Body of pancreas (tissue), 4 donors: Measurements from ENCODE around the gene IRF7. TPM values are rescaled to one million over a fixed set of nuclear protein-coding genes. Genes with fewer than 3 reads are reported as not detected.

Experiments
- ATAC-seq: fragments of 150-250 bp; one replicate; pipeline ENCODE4 v1.9.1; 2016
- DNase-seq, 4 donors: peaks; one replicate each; pipeline ENCODE4 v3.0.0-alpha.2; 2019
- H3K27ac ChIP-seq, 4 donors: fragments of 200-600 bp; sonication (generic); 1 replicate in 3 of 4; 2 replicates in 1 of 4; pipeline versions ENCODE4 v1.5.1 to v1.6.1; 2016 to 2019; ENCODE audit warnings: mild to moderate bottlenecking in 1 of 4, mixed read lengths in 1 of 4, moderate library complexity in 1 of 4
- H3K27me3 ChIP-seq, 2 donors: fragments of 200-600 bp; sonication (generic); one replicate each; pipeline ENCODE4 v1.6.0; 2016; ENCODE audit warnings: mild to moderate bottlenecking in 1 of 2
- H3K36me3 ChIP-seq, 2 donors: fragments of 200-600 bp; sonication (generic); replicated peaks in 1 of 2; 2 replicates each; pipeline ENCODE4 v1.5.1; 2016; ENCODE audit warnings: low read depth in 2 of 2; ENCODE audit not compliant: insufficient read depth in 1 of 2
- H3K4me1 ChIP-seq: fragments of 200-600 bp; sonication (generic); one replicate; pipeline ENCODE4 v1.6.0; 2016
- H3K4me3 ChIP-seq, 2 donors: fragments of 200-600 bp; sonication (generic); 1 replicate in 1 of 2; 2 replicates in 1 of 2; pipeline ENCODE4 v1.5.1; 2016 to 2019
- H3K9me3 ChIP-seq, 3 donors: fragments of 200-600 bp; sonication (generic); 1 replicate in 2 of 3; 2 replicates in 1 of 3; pipeline ENCODE4 v1.5.1; 2016
- CTCF ChIP-seq, 7 experiments: fragments of 450-650 bp in 4 of 7; fragments of 200-600 bp in 3 of 7; sonication (generic) in 3 of 7; IDR thresholded peaks; one replicate each; pipeline ENCODE4 v1.5.1; 2016 to 2019; ENCODE audit warnings: antibody characterized with exemption in 7 of 7
- POLR2A ChIP-seq, 3 donors: fragments of 450-650 bp; IDR thresholded peaks; one replicate each; pipeline ENCODE4 v1.6.1; 2016; ENCODE audit warnings: antibody characterized with exemption in 3 of 3, mild to moderate bottlenecking in 2 of 3
- WGBS, 2 donors: methylation state at CpG; one replicate each; pipeline ENCODE4 v1.1.5; 2017; 5-methylcytosine and 5-hydroxymethylcytosine counted together
- intact Hi-C: fragments of 100-400 bp; cut with DNase I; formaldehyde crosslinking; loops from one replicate; pipeline ENCODE4 v1.15.1; 2023
- total RNA-seq, 2 donors: library from RNA; depleted of rRNA; stranded (reverse); fragments of >200 nt; gene quantifications; one replicate each; pipeline ENCODE4 v1.1.0, GENCODE V29; 2016

IRF7 gene
- total RNA-seq, 2 donors from 2014 or later: 10.4 to 10.9 TPM

- H3K27me3 ChIP-seq: no peaks in the 10 kb centered on the region
- no peaks in the 10 kb centered on the region for H3K9me3 ChIP-seq
- peaks cover 26 to 27% of the 10 kb centered on the region in 2 donors for H3K36me3 ChIP-seq
- H3K27ac ChIP-seq: no peak overlapping the region
- TF ChIP-seq CTCF (IDR thresholded peaks at IDR 0.05): no peak
- no peak for TF ChIP-seq POLR2A (IDR thresholded peaks at IDR 0.05)
- H3K4me1 ChIP-seq: peaks cover 21% of the 10 kb centered on the region
- ATAC-seq (no peak), DNase-seq (no peak)
- 97 to 100% methylated on average over 3 to 6 of the region's 10 CpGs for WGBS, 2 donors
- no peak overlapping the region for H3K4me3 ChIP-seq
- intact Hi-C loops: no loop called here
These were observed 2.8 kb downstream of the IRF7 start for GRCh38 chr11:612961-613300.

GRCh38 chr11:612201-612960, 3.4 kb downstream of the IRF7 start:
- ATAC-seq (no peak), DNase-seq (no peak)
- intact Hi-C loops: no loop called here
- Histone ChIP-seq H3K4me1 (peaks cover 21% of the 10 kb centered on the region), H3K4me3 (no peak overlapping the region), H3K9me3 (no peaks in the 10 kb centered on the region), H3K27ac (no peak overlapping the region), H3K27me3 (no peaks in the 10 kb centered on the region), H3K36me3 (peaks cover 26 to 31% of the 10 kb centered on the region in 2 donors)
- no peak for TF ChIP-seq POLR2A (IDR thresholded peaks at IDR 0.05)
- TF ChIP-seq CTCF (IDR thresholded peaks at IDR 0.05): no peak
- 41 to 75% methylated on average over 4 to 26 of the region's 27 CpGs for WGBS, 2 donors

GRCh38 chr11:611001-611996, 4.5 kb downstream of the IRF7 start:
- peaks cover 26 to 39% of the 10 kb centered on the region in 2 donors for H3K36me3 ChIP-seq
- H3K4me3 ChIP-seq: no peak overlapping the region
- DNase-seq (no peak), ATAC-seq (no peak)
- 89 to 93% methylated on average over 31 to 36 of the region's 49 CpGs for WGBS, 2 donors
- intact Hi-C loops: no loop called here
- TF ChIP-seq POLR2A (IDR thresholded peaks at IDR 0.05) (no peak), CTCF (IDR thresholded peaks at IDR 0.05) (no peak)
- H3K9me3 ChIP-seq: no peaks in the 10 kb centered on the region
- H3K4me1 ChIP-seq: peaks cover 17% of the 10 kb centered on the region
- H3K27me3 ChIP-seq: no peaks in the 10 kb centered on the region
- H3K27ac ChIP-seq: no peak overlapping the region

- Histone ChIP-seq H3K36me3 (peaks cover 27 to 48% of the 10 kb centered on the region in 2 donors), H3K9me3 (no peaks in the 10 kb centered on the region)
These were observed 5.5 kb downstream of the IRF7 start for GRCh38 chr11:610146-610801.

More at GRCh38 chr11:610146-610801, 5.5 kb downstream of the IRF7 start:
- H3K4me3 ChIP-seq: no peak overlapping the region
- no peak for DNase-seq
- 94% methylated on average over 15 of the region's 18 CpGs; no CpG with 5 or more reads in 1 of the 2 donors for WGBS, 2 donors
- ATAC-seq: no peak
- H3K4me1 ChIP-seq: peaks cover 13% of the 10 kb centered on the region
- TF ChIP-seq CTCF (IDR thresholded peaks at IDR 0.05) (no peak), POLR2A (IDR thresholded peaks at IDR 0.05) (no peak)
- intact Hi-C loops: no loop called here
- H3K27ac ChIP-seq: no peak overlapping the region
- H3K27me3 ChIP-seq: no peaks in the 10 kb centered on the region
